Activated CD8-positive, alpha-beta T cell treated with anti-CD3 and anti-CD28 coated beads, Interleukin-2, amount 10 ng/mL, durations not matched to agents 7 days and 5 days (primary cell): ENCODE data around the gene ATP5PO. TPM values are rescaled to one million over a fixed set of nuclear protein-coding genes. Genes with fewer than 3 reads are reported as not detected.

ENCODE experiments used
- ATAC-seq: fragments of 150-1000 bp; cut with Tn5 transposase; one replicate; pipeline ENCODE4 v1.10.0; 2021; ENCODE audit warnings: moderate library complexity
- CTCF ChIA-PET: fragments of 350-600 bp; sonication (Branson Sonifier 250); formaldehyde crosslinking; loops from one replicate; lab custom pipeline; 2021; ENCODE audit warnings: antibody characterized with exemption; lab: Charles Lee
- POLR2A ChIA-PET: fragments of 350-600 bp; sonication (Branson Sonifier 250); formaldehyde crosslinking; loops from one replicate; lab custom pipeline; 2021; ENCODE audit warnings: antibody characterized with exemption; lab: Charles Lee
- DNase-seq: peaks from one replicate; pipeline ENCODE4 v3.0.0-alpha.2; 2020
- H3K27ac Mint-ChIP-seq: one replicate; pipeline ENCODE4 v1.8.0; 2021; ENCODE audit warnings: mild to moderate bottlenecking, mixed read lengths
- H3K27me3 Mint-ChIP-seq: one replicate; pipeline ENCODE4 v1.8.0; 2021; ENCODE audit warnings: low read depth, mixed read lengths
- H3K36me3 Mint-ChIP-seq: one replicate; pipeline ENCODE4 v1.8.0; 2021; ENCODE audit warnings: low read depth, mixed read lengths
- H3K4me1 Mint-ChIP-seq: one replicate; pipeline ENCODE4 v1.8.0; 2021; ENCODE audit warnings: low read depth, mixed read lengths
- H3K4me3 Mint-ChIP-seq: one replicate; pipeline ENCODE4 v1.8.0; 2021; ENCODE audit warnings: mild to moderate bottlenecking, mixed read lengths
- H3K9me3 Mint-ChIP-seq: one replicate; pipeline ENCODE4 v1.8.0; 2022; ENCODE audit warnings: mixed read lengths; ENCODE audit not compliant: insufficient read depth
- total RNA-seq, 2 experiments: library from RNA; stranded (reverse); gene quantifications; one replicate each; pipeline ENCODE4 v1.2.3, GENCODE V29; 2021

Gene ATP5PO
- total RNA-seq, 2 experiments from 2014 or later = 229 to 231 TPM

DNA sequence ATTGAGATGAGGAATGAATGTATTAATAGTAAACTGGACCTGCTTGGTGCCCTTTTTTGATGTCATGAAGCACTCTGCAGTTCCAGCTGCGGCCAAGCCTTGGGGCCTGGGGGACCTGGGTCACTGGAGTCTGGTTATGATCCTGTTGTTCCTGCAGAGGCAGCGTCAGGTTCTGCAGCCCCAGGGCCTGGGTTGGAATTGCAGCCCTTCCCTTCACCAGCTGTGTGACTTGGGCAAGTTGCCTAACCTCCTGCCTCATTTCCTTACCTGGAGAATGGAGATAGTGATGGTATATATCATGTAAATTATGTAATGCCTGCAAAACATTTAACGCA is 9.1 kb upstream of the ATP5PO start:
- Mint-ChIP-seq H3K27ac (peak overlapping the region; percentile 18), H3K27me3 (peaks cover 2% of the 10 kb centered on the region), H3K36me3 (peaks cover 4% of the 10 kb centered on the region), H3K4me3 (no peak overlapping the region), H3K9me3 (no peaks in the 10 kb centered on the region), H3K4me1 (peaks cover 15% of the 10 kb centered on the region)
- ChIA-PET CTCF (interaction anchor here (0.6 to 4.0 kb wide), 70 partner anchors 10 to 691 kb away, joined by 3 to 260 read pairs (median 6); partner anchors contain the start of genes ATP5PO, MRPS6, RCAN1 and SLC5A3), POLR2A (interaction anchor here (0.6 to 3.1 kb wide), 7 partner anchors 24 to 426 kb away, joined by 3 to 26 read pairs (median 4); no protein-coding TSS in a partner anchor)
- DNase-seq = no peak
- peak; percentile 26 for ATAC-seq

DNA sequence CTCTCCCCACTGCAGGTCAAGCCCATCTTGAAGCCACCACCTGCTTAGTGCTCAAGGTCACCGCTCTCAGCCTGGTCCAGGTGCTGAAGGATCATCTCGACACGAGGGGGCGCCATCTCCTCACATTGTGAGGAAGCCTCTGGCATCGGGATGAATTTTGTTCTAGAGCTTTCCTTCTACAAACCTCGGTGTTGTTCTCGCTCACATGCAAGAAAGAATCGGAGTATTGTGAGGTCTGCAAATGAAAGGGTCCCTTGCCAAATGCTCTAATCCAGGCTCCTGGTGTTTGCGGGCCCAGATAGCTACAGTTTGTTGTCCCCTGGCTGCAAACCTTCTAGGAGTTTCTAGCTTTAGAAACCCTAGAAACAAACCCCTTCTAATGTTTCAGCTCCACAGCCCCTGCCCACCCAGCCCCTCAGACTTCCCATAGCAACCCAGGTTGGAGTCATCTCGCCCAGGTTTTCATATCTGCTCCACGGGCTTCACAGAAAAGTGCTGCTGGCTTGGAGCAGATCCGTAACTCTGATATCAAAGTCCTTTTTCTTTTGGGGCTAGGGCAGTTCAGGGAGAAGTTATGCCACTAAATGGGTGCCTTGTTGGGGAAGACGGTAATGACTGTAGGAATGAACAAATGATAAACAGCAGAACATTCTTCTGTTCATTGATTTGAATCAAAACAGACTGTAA is 8.6 kb upstream of the ATP5PO start:
- no peak overlapping the region for H3K27ac Mint-ChIP-seq
- H3K4me3 Mint-ChIP-seq = no peak overlapping the region
- CTCF ChIA-PET = interaction anchor here (0.6 to 4.0 kb wide), 86 partner anchors 9 to 691 kb away, joined by 3 to 260 read pairs (median 6); partner anchors contain the start of genes ATP5PO, MRPS6, RCAN1 and SLC5A3
- H3K4me1 Mint-ChIP-seq = peaks cover 15% of the 10 kb centered on the region
- POLR2A ChIA-PET = interaction anchor here (1.2 to 3.1 kb wide), 7 partner anchors 12 to 426 kb away, joined by 3 to 26 read pairs (median 7); no protein-coding TSS in a partner anchor
- peak; percentile 94 for ATAC-seq
- peaks cover 4% of the 10 kb centered on the region for H3K36me3 Mint-ChIP-seq
- H3K27me3 Mint-ChIP-seq = peaks cover 2% of the 10 kb centered on the region
- peak; percentile 94 for DNase-seq
- H3K9me3 Mint-ChIP-seq = no peaks in the 10 kb centered on the region

GRCh38 chr21:33917421-33917820 is 1.8 kb upstream of the ATP5PO start:
- DNase-seq (no peak), ATAC-seq (no peak)
- Mint-ChIP-seq H3K9me3 (no peaks in the 10 kb centered on the region), H3K4me1 (peaks cover 33% of the 10 kb centered on the region), H3K27ac (no peak overlapping the region), H3K4me3 (no peak overlapping the region), H3K36me3 (peaks cover 21% of the 10 kb centered on the region), H3K27me3 (peaks cover 2% of the 10 kb centered on the region)
- POLR2A ChIA-PET = no interaction called here
- CTCF ChIA-PET = no interaction called here

GRCh38 chr21:33916200-33916567 is 580 bp upstream of the ATP5PO start:
- POLR2A ChIA-PET = no interaction called here
- peak overlapping the region; percentile 95 for H3K27ac Mint-ChIP-seq
- no peaks in the 10 kb centered on the region for H3K27me3 Mint-ChIP-seq
- peak overlapping the region; percentile 96 for H3K4me3 Mint-ChIP-seq
- H3K36me3 Mint-ChIP-seq = peaks cover 24% of the 10 kb centered on the region
- H3K9me3 Mint-ChIP-seq = no peaks in the 10 kb centered on the region
- peaks cover 35% of the 10 kb centered on the region for H3K4me1 Mint-ChIP-seq
- ATAC-seq = no peak
- no peak for DNase-seq
- CTCF ChIA-PET = interaction anchor here (1.5 to 2.8 kb wide), 3 partner anchors 8 to 432 kb away, joined by 3 to 18 read pairs (median 11); no protein-coding TSS in a partner anchor

DNA sequence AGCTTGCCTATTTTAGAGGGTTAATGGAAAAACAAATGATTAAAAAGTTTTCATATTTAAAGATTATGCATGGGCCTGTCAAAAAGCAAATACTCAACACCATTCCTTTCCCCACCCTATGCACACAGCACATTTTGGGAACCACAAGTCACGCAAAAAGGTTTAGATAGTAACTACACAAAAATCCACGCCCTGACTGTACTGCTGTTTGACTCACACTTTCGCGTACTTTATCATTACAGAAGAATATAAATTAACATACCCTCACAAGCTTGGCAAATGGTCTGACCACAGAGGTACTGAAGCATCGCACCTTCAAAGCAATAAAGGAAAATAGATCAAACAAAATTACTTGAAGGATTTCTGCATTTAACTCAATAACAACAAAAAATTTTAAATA is 1.4 kb downstream of the ATP5PO start:
- no peaks in the 10 kb centered on the region for H3K9me3 Mint-ChIP-seq
- CTCF ChIA-PET = interaction anchor here (0.9 to 2.8 kb wide), 3 partner anchors 10 to 448 kb away, joined by 3 to 18 read pairs (median 11); no protein-coding TSS in a partner anchor
- POLR2A ChIA-PET = interaction anchor here (0.6 to 1.5 kb wide), 2 partner anchors 35 to 317 kb away, joined by 3 to 7 read pairs; no protein-coding TSS in a partner anchor
- no peaks in the 10 kb centered on the region for H3K27me3 Mint-ChIP-seq
- DNase-seq (no peak), ATAC-seq (no peak)
- H3K36me3 Mint-ChIP-seq = peaks cover 42% of the 10 kb centered on the region
- H3K4me3 Mint-ChIP-seq = peak overlapping the region; percentile 96
- H3K27ac Mint-ChIP-seq = no peak overlapping the region
- peaks cover 41% of the 10 kb centered on the region for H3K4me1 Mint-ChIP-seq

DNA sequence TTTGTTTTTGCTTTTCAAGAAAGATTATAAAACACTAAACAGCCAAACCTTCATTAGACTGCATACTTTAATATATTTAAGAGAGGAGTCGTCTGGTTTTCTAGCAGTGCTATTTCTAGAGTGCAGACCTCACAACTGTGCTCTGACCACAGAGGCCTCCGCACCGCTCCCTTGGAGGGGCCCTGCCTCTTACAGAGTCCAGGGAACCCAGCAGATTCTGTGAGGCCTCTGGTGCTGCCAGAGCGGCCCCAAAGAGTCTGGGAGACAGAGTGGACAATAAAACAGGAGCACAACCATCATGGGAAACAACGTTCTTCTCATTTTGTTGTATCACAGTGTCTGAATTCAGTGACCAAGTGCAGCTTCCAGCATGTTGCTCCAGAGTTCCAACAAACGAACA is 5.8 kb downstream of the ATP5PO start:
- H3K36me3 Mint-ChIP-seq = peaks cover 69% of the 10 kb centered on the region

DNA sequence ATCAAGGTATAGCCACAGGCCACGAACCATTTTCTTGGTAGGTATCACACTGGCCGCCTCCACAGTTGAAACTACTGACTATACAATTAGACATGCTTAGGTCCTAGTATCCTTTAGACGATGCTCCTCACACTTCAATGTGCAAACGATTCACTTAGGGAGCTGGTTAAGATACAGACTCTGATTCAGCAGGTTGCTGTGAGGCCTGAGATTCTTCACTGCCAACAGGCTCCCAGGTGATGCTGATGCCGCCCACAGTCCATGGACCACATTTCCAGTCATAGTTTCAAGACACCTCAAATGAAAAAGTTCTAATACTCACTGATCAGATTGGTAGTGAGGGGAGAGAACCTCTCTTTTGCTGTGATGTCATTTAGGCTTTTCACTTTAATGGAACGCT is 6.8 kb downstream of the ATP5PO start:
- CTCF ChIA-PET = interaction anchor here (1.3 kb wide), 1 partner anchor 16 kb away, joined by 3 read pairs; no protein-coding TSS in a partner anchor
- H3K27ac Mint-ChIP-seq = no peak overlapping the region
- no peaks in the 10 kb centered on the region for H3K27me3 Mint-ChIP-seq
- peaks cover 71% of the 10 kb centered on the region for H3K36me3 Mint-ChIP-seq
- peaks cover 19% of the 10 kb centered on the region for H3K4me1 Mint-ChIP-seq
- no peak overlapping the region for H3K4me3 Mint-ChIP-seq
- POLR2A ChIA-PET = no interaction called here
- DNase-seq = no peak
- H3K9me3 Mint-ChIP-seq = no peaks in the 10 kb centered on the region
- ATAC-seq = no peak

More for the DNA sequence above, 5.8 kb downstream of the ATP5PO start:
- Mint-ChIP-seq H3K9me3 (no peaks in the 10 kb centered on the region), H3K27me3 (no peaks in the 10 kb centered on the region), H3K4me1 (peaks cover 26% of the 10 kb centered on the region), H3K27ac (no peak overlapping the region), H3K4me3 (no peak overlapping the region)
- CTCF ChIA-PET = no interaction called here
- DNase-seq = no peak
- ATAC-seq = no peak
- POLR2A ChIA-PET = no interaction called here

DNA sequence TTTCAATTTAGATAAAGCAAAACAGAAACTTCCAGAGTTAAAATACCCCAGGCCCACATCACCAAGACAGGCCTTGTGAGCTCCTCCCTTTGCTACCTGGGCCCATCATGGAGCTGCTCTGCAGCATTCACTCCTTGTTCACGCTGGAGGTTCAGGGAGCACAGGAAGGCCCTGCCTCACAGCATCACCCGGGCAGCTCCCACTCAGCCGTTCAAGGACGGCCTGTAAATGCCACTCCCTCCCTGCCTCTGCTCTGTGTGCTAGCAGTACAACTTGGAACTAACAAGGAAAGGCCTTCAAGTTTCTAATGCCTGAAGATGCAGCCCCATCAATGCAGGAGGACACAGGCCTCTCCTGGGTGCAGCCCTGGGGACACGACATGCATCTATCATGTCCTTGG is 11.6 kb downstream of the ATP5PO start:
- ChIA-PET POLR2A (no interaction called here), CTCF (interaction anchor here (0.9 to 1.3 kb wide), 2 partner anchors 225 to 331 kb away, joined by 3 read pairs; no protein-coding TSS in a partner anchor)
- H3K27me3 Mint-ChIP-seq = no peaks in the 10 kb centered on the region
- ATAC-seq (no peak), DNase-seq (no peak)
- H3K9me3 Mint-ChIP-seq = no peaks in the 10 kb centered on the region
- no peak overlapping the region for H3K27ac Mint-ChIP-seq
- H3K4me1 Mint-ChIP-seq = peaks cover 19% of the 10 kb centered on the region
- H3K36me3 Mint-ChIP-seq = peaks cover 66% of the 10 kb centered on the region
- no peak overlapping the region for H3K4me3 Mint-ChIP-seq

DNA sequence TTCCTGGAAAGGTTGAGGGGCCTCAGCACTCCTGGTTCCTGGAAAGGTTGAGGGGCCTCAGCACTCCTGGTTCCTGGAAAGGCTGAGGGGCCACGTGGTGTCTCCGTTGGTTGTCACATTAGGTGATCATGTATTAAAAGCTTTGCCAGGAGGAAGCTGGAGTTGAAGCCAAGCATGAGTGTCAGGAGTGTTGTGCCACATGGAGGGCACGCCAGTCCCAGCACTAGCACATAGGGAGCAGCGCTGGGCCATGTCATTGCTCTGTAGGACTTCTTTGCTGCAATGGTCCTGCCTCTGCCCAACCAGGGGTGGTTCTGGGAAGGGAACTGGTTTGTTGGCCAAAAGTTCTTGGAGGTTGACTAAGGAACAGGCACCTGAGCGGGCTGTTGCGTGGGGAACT is 13.3 kb downstream of the ATP5PO start:
- H3K9me3 Mint-ChIP-seq = no peaks in the 10 kb centered on the region
- CTCF ChIA-PET = interaction anchor here (1.0 kb wide), 1 partner anchor 445 kb away, joined by 3 read pairs; no protein-coding TSS in a partner anchor

DNA sequence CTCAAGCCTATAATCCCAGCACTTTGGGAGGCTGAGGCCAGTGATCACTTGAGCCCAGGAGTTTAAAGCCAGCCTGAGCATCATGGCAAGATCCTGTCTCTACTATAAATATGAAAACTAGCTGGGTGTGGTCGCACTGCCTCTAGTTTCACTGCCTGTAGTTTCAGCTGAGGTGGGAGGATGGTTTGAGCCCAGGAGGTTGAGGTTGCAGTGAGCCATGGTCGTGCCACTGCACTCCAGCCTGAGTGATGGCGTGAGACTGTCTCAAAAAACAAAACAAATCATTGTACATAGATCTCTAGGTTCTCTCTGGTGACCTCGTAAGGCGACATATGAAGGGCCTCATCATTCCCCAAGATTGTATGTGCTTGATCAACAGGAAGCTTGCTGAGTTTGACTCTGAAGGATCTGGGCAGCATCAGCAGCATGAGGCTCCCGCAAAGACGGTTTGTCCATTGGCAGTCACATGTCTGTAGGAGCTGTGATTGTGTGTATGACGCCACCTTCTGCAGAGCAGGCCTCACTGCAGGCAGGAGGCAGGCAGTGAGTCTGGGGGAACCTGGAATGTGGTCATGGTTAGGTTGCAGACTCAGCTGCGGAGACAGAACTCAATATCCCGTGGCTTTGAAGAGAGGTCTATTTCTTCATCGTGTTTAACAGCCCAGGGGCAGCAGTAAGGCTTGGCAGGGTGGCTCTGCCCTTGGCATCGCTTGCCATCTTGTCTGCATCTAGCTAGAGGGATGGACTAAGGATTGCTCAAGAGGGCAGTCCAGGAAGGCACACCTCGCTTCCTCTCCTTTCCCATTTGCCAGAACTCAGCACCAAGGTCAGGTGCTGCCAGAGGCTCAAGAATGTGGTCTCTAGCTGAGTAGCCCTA is 14.0 kb downstream of the ATP5PO start:
- Mint-ChIP-seq H3K27ac (no peak overlapping the region), H3K36me3 (peaks cover 46% of the 10 kb centered on the region), H3K4me1 (peaks cover 19% of the 10 kb centered on the region), H3K27me3 (no peaks in the 10 kb centered on the region), H3K9me3 (no peaks in the 10 kb centered on the region), H3K4me3 (no peak overlapping the region)
- POLR2A ChIA-PET = interaction anchor here (0.5 to 1.0 kb wide), 2 partner anchors 14 to 46 kb away, joined by 3 read pairs; partner anchors contain the start of gene ATP5PO
- ATAC-seq (peak; percentile 27), DNase-seq (no peak)
- CTCF ChIA-PET = interaction anchor here (1.0 kb wide), 1 partner anchor 446 kb away, joined by 3 read pairs; no protein-coding TSS in a partner anchor

More for the DNA sequence above, 13.3 kb downstream of the ATP5PO start:
- H3K36me3 Mint-ChIP-seq = peaks cover 52% of the 10 kb centered on the region
- H3K27me3 Mint-ChIP-seq = no peaks in the 10 kb centered on the region
- no peak overlapping the region for H3K27ac Mint-ChIP-seq
- POLR2A ChIA-PET = interaction anchor here (1.0 kb wide), 1 partner anchor 13 kb away, joined by 3 read pairs; the partner anchor contains the start of gene ATP5PO
- peaks cover 19% of the 10 kb centered on the region for H3K4me1 Mint-ChIP-seq
- H3K4me3 Mint-ChIP-seq = no peak overlapping the region
- DNase-seq (no peak), ATAC-seq (no peak)

- peaks cover 2% of the 10 kb centered on the region for H3K27me3 Mint-ChIP-seq
Measured at GRCh38 chr21:33899199-33899598, 16.4 kb downstream of the ATP5PO start.

More at GRCh38 chr21:33899199-33899598, 16.4 kb downstream of the ATP5PO start:
- ATAC-seq (no peak), DNase-seq (no peak)
- Mint-ChIP-seq H3K36me3 (peaks cover 27% of the 10 kb centered on the region), H3K4me3 (no peak overlapping the region), H3K9me3 (no peaks in the 10 kb centered on the region), H3K27ac (no peak overlapping the region), H3K4me1 (peaks cover 33% of the 10 kb centered on the region)
- ChIA-PET POLR2A (no interaction called here), CTCF (no interaction called here)
